Subcutaneous adipose tissue (tissue), 4 donors: ENCODE data around the gene NDUFB6. TPM values are rescaled to one million over a fixed set of nuclear protein-coding genes. Genes with fewer than 3 reads are reported as not detected.

Experiments
- CTCF ChIP-seq: fragments of 450-650 bp; IDR thresholded peaks from one replicate; pipeline ENCODE4 v1.5.1; 2016; ENCODE audit warnings: low read depth, mild to moderate bottlenecking, control low read depth, antibody characterized with exemption, moderate library complexity
- total RNA-seq, 4 donors: library from RNA; depleted of rRNA; stranded (reverse); fragments of >200 nt; gene quantifications; one replicate each; pipeline ENCODE4 v1.1.0, GENCODE V29; 2016

NDUFB6 gene
- 10 to 100 TPM; 31.0 to 66.7 (median 39.6) TPM for total RNA-seq

GRCh38 chr9:32572900-32573523 lies at the start of gene NDUFB6:
Gene NDUFB6, minus strand, starts transcription at chr9:32573159. Its CDS starts 99 bp downstream, at chr9:32573060.
- no peak for TF ChIP-seq CTCF

- no peak for TF ChIP-seq CTCF
These were observed 45.3 kb upstream of the NDUFB6 start for GRCh38 chr9:32618261-32618660.

- no peak for TF ChIP-seq CTCF
These were observed 33.9 kb upstream of the NDUFB6 start for GRCh38 chr9:32606811-32607210.

- TF ChIP-seq CTCF, result no peak
These were observed 31.2 kb upstream of the NDUFB6 start for GRCh38 chr9:32603914-32604852.

- TF ChIP-seq CTCF, result no peak
These were observed 24.0 kb upstream of the NDUFB6 start for GRCh38 chr9:32596936-32597335.

GRCh38 chr9:32596096-32596865 lies 23.3 kb upstream of the NDUFB6 start:
- TF ChIP-seq CTCF, result no peak

- TF ChIP-seq CTCF, result no peak
These were observed 17.9 kb upstream of the NDUFB6 start for GRCh38 chr9:32590898-32591297.
